ENCODE results near the gene GDPD4.

GDPD4 gene

DNA sequence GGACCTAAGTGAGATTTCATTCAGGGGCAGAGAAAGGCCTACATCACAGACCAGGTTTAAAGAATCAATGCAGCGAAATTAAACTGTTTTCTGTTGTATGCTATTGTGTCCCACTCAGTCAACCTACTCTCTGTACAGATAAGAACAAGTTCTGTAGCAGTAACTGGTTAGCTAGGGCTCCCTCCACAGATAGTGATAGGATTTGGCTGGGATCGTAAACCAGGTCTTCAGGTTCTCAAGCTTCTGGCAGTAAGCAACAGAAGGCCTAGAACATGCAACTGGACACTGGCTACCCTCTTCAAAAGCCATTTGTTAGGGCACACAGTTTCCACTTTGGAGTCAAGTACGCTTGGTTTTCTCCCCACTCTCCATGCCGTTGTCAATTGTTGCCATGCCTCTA is 69.2 kb downstream of the GDPD4 start:
- DNase-seq = no peak

DNA sequence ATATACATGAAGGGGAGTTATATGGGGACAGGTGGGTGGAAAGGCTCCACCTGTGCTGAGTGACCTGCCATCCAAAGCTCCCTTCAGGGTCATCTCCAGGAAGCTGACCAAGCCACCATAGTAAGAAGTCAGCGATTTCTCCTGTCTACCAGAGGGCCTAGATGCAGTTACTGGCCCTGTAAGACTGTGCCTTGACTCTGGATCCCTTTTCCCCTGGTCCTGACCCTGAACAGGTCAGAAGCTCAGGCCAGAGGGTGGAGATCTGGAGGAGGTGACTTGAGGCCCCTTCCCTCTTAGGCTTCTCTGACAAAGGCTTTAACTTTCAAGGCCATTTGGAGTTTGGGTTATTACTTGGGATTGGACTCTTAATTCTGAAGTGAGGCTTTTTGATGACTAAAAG is 69.7 kb downstream of the GDPD4 start:
- no peak for DNase-seq

DNA sequence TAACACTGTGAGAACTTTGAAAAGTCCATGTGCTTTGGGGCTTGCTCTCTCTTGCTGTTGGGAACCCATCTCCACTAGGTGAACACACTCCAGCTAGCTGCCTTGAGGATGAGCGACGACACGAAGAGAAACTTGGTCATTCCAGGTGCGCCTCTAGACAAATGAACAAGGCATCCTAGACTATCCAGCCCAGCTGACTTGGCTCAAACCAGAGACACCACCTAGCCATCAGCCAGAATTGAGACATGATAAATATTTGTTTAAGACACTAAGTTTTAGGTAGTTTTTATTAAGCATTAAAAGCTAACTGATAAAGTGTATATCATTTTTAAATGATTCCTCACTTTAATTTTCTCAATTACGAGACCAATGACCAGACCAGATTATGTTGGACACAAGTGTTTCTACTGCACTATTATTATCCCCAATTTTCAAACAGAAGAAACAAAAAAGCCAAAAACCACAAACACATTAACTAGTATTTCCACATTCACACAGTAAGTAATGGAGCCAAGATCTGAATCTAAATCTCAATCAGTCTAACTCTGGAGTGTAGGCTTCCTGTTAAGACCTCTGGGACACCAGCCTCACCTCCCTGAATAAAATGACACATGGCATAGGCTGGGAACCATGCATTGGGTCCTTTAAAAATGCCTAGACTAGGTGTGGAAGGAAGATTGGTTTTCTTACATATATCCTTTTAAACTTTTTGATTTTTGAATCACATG is 70.4 kb downstream of the GDPD4 start:
- DNase-seq = no peak

DNA sequence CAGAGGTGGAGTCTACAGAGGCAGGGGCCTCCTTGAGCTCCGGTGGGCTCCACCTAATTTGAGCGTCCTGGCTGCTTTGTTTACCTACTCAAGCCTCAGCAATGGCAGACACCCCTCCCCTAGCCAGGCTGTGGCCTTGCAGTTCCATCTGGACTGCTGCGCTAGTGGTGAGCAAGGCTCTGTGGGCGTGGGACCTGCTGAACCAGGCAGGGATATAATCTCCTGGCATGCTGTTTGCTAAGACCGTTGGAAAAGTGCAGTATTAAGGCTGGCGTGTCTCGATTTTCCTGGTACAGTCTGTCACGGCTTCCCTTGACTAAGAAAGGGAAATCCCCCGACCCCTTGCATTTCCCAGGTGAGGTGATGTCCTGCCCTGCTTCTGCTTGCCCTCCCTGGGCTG is 77.7 kb downstream of the GDPD4 start:
- DNase-seq = no peak

DNA sequence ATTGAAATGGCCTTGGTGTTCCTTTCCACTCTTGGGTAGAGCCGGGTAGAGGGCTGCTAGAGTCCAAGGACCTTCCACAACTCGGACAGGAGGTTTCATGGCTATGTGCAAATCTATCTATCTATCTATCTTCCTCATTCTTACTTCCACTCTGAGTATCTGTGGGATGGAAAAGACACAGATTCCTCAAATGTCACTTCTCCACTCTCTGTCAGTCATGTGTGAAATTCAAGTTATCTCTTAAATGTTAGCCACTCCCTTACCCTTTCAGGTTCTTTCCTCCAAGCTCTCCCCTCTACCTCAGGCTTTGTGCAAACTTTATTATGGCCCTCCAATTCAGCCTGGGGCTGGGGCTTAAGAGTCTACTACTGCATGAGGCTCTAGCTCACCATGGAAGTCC is 84.3 kb downstream of the GDPD4 start:
- no peak for DNase-seq

DNA sequence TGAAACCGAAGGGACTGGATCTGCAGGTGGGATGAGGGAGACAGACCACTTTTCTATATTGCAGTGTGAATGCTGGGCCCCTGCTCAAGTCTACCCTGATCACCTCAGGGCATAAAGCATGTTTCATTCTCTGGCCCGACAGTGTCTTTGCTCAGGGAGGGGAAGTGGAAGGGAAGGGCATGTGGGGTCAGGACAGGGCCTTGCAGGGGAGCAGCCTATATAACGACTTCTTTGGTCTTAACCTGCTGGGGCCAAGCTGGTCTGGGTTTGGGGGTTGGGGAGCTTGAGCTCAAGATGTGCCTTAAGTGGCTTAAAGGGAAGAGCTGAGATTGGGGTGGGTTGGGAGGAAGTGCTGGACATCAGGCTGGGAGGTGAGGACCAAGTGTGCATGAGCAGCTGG is 86.4 kb downstream of the GDPD4 start:
- no peak for DNase-seq

DNA sequence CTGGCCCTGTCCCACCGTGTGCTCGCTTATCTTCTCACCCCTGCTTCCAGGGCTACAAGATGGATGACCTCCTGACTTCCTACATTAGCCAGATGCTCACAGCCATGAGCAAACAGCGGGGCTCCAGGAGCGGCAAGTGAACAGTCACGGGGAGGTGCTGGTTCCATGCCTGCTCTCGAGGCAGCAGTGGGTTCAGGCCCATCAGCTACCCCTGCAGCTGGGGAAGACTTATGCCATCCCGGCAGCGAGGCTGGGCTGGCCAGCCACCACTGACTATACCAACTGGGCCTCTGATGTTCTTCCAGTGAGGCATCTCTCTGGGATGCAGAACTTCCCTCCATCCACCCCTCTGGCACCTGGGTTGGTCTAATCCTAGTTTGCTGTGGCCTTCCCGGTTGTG is 86.9 kb downstream of the GDPD4 start:
- no peak for DNase-seq

DNA sequence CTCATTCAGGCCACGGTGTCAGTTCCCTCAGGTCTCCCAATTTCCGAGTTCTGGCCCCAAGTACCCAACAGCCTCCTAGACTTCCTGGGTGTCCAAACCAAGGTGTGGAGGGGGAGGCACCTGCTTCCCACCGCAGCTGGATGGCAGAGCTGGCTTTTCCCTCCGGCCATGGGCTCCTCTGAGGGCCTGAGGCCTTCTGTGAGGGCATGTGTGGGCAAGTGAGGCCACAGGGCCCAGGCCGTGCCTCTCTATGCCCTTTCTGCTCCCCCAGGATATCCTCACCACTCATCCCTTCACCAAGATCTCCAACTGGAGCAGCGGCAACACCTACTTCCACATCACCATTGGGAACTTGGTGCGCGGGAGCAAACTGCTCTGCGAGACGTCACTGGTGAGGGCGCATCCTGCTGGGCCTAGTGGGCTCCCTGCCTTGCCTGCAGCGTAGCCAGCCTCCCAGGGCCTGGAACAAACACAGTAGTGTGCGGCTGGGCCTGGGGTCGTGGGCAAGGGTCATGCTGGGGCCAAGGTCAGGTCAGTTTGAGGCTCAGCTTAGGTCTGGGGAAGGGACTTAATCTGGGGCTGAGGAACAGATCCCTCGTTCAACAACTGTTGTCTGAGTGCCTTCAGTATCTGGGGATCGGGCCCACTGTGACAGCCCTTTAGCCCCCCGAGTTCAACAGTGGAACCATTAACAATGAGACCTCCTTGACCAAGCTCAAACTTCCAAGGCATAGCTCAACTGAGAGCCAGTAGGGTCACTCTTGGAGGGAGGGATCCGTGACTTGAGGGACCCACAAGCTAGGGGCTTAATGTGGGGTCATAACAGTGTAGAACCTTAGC is 87.7 kb downstream of the GDPD4 start:
- DNase-seq = no peak

DNA sequence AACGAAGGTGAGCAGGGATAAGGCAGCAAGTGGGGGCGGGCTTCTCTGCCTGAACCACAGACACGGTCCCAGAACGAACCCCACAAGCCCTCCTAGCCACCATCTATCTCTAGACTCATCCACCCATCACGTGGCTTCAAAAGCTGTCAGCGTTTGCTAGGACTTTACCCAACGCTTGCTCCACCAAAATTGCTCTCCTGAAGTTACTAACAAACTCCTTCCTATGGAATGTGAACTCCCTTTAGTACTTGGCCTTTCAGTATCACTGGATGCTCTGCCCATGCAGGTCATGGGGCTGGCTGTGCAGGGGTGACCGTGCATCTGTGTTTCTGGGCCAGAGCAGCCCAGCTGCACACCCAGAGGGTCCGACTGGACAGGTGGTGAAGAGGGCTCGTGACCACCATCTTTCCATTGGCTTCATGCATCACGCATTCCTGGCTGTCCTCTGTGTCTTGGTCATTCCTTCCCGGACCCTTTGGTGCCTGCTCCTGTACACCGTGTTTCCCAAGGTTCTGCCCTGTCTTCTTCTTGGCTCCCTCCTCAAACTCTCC is 88.4 kb downstream of the GDPD4 start:
- DNase-seq = no peak

DNA sequence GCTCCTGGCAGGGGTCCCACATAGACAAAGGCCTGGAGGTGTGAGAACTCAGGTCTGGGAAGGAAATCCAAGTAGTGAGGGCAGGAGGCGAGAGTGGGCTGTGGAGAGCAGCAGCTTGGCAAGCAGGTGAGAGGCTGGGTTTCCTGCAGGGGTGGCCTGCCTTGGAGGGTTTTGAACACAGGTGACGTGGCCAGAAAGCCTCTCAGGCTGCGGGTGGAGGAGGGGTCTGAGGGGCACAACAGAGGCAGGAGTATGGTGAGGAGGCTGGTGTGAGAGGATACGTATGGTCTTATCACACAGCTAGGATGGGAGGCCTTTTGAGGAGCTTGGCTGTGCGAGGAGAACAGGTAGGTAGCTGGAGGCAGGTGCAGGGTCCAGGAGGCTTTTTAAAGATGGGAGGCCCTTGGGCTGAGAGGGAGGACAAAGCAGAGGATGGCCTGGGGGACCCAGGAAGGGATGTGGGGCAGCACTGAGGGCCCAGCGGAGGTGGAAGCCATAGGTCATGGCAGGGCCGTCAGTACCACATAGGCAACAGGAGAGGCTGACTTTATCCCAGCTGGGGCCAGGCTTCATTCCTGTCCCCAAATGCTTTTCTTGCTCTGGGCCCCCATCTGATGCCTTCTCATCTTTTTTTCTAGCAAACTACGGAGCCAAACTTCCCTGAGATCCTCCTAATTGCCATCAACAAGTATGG is 89.0 kb downstream of the GDPD4 start:
- no peak for DNase-seq

DNA sequence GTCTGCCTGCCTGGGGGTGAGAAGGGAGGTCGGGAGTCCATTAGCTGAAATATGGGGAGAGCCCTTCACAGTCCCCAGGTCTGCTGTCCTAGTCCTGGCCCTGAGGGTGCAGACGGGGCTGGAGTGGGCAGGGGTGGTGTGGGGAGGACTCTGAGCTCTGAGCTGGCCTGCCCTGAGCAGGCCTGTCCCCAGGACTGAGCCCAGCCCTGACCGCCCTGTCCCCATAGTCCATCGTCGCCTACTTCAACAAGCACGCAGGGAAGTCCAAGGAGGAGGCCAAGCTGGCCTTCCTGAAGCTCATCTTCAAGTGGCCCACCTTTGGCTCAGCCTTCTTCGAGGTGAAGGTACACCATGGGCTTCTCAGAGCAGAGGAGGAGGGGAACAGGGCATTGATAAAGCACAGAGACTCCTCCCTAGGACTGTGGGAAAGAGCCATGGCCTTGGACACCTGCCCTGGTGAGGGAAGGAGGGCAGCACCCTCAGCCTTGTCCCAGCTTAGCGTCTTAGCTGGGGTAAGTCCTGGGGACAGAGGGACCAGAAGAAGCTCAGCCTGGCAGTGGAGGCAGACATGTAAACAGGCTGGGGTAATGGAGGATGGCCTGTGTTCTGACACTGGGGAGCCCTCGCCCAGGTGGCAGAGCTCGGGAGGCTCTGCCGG is 89.8 kb downstream of the GDPD4 start:
- DNase-seq = no peak

DNA sequence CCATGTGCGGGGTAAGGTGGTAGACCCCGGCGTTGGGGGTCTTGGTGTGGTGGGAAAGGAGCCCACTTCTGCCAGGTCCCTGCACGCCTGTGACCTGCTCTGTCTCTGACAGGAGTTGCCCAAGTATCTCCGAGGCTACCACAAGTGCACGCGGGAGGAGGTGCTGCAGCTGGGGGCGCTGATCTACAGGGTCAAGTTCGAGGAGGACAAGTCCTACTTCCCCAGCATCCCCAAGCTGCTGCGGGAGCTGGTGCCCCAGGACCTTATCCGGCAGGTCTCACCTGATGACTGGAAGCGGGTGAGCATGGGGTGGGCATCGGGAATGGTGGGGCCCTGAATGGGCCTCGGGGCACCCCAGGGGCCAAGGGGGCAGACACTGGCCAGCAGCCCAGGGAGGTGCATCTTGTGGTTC is 90.4 kb downstream of the GDPD4 start:
- no peak for DNase-seq

DNA sequence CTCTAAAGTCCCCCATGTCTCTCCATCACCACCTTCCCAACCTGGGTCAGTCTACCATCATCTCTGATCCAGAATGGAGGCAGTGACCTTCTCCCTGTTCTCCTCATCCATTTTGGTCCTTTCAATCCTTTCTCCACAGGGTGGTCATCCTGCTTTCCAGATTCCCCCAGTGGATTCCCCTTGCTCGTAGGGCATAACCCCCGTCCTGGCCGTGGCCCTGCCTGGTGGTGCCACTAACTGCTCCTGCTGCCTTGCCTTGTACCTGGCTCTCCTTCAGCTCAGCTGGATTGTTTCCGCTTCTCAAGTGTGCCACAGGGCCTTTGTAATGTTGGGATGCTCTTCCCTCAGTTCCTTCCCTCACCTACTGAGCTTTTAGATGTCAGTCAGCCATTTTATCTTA is 91.8 kb downstream of the GDPD4 start:
- no peak for DNase-seq

DNA sequence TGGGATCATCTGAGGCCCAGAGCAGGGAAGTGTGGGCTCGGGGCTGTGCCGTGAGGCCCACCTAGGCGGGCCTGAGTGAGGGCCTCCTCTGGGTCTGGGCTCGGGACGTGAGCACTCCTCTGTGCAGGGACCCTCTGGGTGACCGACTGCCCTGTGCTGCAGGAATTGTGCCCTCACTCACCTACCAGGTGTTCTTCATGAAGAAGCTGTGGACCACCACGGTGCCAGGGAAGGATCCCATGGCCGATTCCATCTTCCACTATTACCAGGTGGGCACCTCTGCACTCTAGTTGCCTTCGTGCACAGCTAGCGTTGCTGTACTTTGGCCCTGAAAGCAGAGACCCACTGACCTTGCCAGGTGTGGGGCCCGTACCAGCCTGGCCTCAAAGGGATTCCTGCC is 93.0 kb downstream of the GDPD4 start:
- no peak for DNase-seq

DNA sequence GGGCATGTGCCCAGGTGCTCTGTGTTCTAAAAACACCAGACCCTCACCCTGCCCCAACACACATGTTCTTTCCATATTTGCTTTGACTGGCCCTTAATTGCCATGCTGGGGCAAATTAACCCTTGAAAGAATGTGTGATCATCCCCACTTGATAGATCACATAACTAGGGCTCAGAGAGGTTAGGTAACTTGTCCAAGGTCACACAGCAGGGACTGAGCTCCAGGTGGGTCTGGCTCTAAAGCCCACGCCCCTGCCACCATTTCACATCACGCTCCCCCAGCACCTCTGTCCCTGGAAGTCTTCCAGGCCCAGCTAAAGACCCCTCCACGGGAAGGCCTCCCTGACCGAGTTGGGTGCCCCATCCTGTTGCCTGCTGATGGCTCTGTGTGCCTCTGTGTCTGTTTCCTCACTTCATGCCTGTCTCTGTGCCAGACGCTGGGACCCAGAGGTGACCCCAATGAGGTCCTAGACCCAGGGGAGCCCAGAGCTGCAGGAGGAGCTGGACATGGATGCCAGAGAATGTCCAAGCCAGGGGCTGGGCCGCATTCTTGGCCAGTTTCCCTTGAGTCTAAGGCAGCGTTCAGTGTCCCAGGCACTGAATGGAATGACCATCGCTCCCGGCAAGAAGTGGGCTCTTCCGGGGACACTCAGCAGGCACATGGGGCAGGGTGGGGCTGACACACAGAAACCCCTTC is 93.7 kb downstream of the GDPD4 start:
- DNase-seq = no peak

DNA sequence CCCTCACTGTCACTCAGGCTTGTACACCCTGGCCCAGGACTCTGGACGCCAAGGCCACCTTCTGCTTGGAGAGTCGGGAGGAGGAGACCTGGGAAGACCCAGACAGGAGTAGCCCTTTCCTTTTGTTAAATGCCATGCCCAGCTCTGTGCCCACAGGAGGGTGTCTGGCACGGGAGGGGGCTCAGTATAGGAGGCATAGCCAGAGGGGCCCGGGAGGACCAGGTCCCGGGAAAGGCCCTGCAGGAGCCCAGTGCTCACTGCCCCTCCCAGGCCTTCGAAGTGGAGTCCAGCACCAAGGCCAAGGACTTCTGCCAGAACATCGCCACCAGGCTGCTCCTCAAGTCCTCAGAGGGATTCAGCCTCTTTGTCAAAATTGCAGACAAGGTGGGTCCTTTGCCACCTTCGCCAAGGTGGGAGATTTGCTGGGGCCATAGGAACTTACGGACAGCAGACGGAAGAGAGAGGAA is 94.4 kb downstream of the GDPD4 start:
- DNase-seq = no peak

DNA sequence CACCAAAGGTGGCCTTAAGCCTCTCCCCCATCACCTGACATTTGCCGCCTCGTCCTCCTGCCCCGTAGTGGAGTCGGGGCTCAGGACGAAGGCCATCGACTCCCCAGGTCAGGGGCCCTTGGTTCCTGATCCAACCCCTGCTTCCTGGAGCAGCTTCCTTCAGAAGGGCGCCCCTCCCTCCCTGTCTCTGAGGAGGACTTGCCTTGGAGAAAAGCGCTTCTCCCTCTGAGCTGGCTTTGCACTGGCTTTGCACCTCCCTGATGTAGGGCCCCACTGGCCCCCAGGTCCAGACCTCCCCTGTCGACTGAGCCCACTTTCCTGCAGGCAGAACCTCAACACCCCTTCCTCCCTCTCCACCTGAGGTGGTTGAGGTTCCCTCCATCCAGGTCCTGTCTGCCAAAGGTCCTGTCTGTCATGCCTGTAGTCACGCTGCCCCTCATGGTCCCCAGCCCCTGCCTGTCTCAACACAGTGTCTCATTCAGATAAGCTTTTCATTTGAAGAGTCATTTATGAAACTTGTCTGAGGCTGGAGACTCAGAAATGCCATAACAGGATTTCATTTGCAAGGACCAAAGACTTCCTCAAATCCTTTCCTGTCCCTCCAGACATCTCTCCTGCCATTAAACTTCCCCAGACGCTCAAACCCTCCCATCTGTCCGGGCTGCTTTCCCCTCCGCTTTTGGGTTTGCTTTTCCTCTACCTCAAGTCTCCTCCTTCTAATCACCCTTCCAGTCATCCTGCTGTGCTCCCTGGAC is 95.0 kb downstream of the GDPD4 start:
- no peak for DNase-seq

DNA sequence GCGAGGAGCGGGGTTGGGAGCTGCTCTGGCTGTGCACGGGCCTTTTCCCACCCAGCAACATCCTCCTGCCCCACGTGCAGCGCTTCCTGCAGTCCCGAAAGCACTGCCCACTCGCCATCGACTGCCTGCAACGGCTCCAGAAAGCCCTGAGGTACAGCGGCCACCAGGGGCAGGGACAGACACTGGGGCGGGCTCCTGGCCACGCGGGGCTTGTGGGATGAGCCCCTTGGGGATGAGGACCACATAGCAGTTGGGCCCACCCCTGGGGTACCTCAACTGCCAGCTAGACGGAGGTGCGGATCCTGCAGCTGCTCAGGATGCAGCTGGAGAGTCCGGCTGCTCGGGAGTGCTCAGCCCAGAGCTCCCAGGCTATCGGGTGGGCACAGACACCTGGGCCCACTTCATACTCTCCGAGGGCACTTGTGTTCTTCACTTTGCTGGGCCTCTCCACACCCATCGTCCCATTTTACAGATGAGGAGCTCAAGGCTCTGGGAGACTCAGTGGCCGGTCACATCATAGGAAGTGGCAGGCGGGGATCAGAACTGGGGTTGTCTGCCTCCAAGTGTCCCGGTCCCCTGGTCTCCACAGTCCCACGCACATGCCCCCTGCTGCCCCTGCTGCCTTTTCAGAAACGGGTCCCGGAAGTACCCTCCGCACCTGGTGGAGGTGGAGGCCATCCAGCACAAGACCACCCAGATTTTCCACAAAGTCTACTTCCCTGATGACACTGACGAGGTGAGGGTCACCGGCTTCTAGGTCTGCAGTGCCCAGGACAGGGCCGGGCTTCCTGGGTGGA is 95.8 kb downstream of the GDPD4 start:
- no peak for DNase-seq

DNA sequence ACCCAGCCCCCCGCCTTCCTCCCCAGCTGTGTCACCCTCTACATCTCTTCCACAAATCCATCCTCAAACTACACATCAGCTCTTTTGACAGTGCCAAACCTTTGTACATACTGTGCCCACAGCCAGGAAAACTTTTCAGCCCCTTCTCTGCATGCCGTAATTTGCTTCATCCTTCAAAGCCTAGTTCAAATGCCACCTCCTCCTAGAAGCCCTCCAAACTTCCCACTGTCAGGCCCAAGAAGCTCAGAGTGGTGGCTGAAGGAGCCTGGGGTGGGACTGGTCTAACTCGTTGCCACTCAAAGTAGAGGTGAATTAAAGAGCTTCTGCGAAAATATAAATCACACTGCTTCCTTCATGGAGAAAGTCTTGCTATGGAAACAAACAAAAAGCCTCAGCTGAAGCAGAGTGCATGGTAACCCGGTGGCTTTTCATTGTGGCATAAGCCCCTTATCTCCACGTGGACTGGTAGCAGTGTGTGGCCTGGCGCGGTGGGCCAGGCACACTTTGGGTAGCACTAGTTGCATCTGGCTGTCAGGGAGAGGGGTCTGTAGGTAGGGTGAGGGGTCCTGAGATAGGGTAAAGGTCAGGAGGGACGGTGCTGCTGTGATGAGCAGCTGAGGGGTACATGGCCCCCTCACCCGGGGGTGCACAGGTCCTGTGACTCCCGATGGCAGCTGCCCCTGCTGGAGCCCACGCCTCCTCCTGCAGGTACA is 96.6 kb downstream of the GDPD4 start:
- no peak for DNase-seq

Measured in hematopoietic multipotent progenitor cell treated with erythropoietin and hydrocortisone succinate and interleukin-3 and kit ligand, for 8 days (in vitro differentiated cells).